SK-MEL-5 (cell line): ENCODE results near the gene ZER1. TPM values are rescaled to one million over a fixed set of nuclear protein-coding genes. Genes with fewer than 3 reads are reported as not detected.

Experiments
- DNase-seq: peaks from one replicate; pipeline ENCODE4 v3.0.0-alpha.2; 2016; ENCODE audit warnings: low read depth, low spot score
- in situ Hi-C: cut with HindIII; loops from 2 replicates; pipeline ENCODE4 v1.10.0; 2016; ENCODE audit warnings: low sequenced_read_pairs, high pct_unique_total_duplicates, low pct_unique_long_range_greater_than_20kb
- small RNA-seq, 2 experiments: library from RNA; depleted of rRNA; stranded (forward); fragments of <200 nt; gene quantifications; one replicate each; pipeline ENCODE3, GENCODE V24; 2014
- total RNA-seq: library from RNA; depleted of rRNA; stranded (reverse); fragments of >200 nt; shearing (Covaris generic); gene quantifications from 2 replicates; pipeline ENCODE4 v1.2.3, GENCODE V29; 2014; rRNA removed

Gene ZER1
- total RNA-seq, 1 experiment from 2014 or later = 14.3 TPM

- DNase-seq = no peak
- in situ Hi-C loops = no loop called here
Measured at GRCh38 chr9:128689293-128689774, 82.4 kb downstream of the ZER1 start.

GRCh38 chr9:128688501-128689292 lies 83.0 kb downstream of the ZER1 start, which contains the start of gene SET:
Gene SET (plus strand): TSS chr9:128689222. CDS start chr9:128689583, 361 bp downstream.
- DNase-seq = peak; percentile 93
- in situ Hi-C loops = no loop called here

GRCh38 chr9:128687453-128687852 lies 84.3 kb downstream of the ZER1 start:
- no peak for DNase-seq
- in situ Hi-C loops = no loop called here

- no peak for DNase-seq
- in situ Hi-C loops = no loop called here
Measured at GRCh38 chr9:128685636-128686489, 85.9 kb downstream of the ZER1 start.

GRCh38 chr9:128684325-128685199 lies 87.2 kb downstream of the ZER1 start:
- peak; percentile 81 for DNase-seq
- in situ Hi-C loops = no loop called here

- in situ Hi-C loops = no loop called here
- DNase-seq = no peak
Measured at GRCh38 chr9:128684065-128684324, 87.7 kb downstream of the ZER1 start.

GRCh38 chr9:128683340-128684064 lies 88.2 kb downstream of the ZER1 start:
- DNase-seq = peak; percentile 50
- in situ Hi-C loops = no loop called here

Small RNA genes within 50 kb of the gene (small RNA-seq; reads per million reads assigned to genes)
- gene RF00017 (0 reads per million in 2 experiments), gene RN7SL560P (0 reads per million in 2 experiments)

Other genes starting within 250 kb of the ZER1 start
- 91.4 and 114 TPM in 2 replicates for gene SPTAN1, start 219.3 kb downstream of the ZER1 start, total RNA-seq
- gene DYNC2I2, start 115.1 kb downstream of the ZER1 start, total RNA-seq = 49.5 and 52.1 TPM in 2 replicates
- 797 and 827 TPM in 2 replicates for gene SET, start 82.7 kb downstream of the ZER1 start, total RNA-seq
- gene PKN3, start 69.4 kb downstream of the ZER1 start, total RNA-seq = 3.2 and 4.4 TPM in 2 replicates
- 65.2 and 74.1 TPM in 2 replicates for gene ZDHHC12, start 47.8 kb downstream of the ZER1 start, total RNA-seq
- 10.5 and 12.0 TPM in 2 replicates for gene TBC1D13, start 15.3 kb upstream of the ZER1 start, total RNA-seq
- gene ENDOG, start 46.6 kb upstream of the ZER1 start, total RNA-seq = 24.6 and 26.2 TPM in 2 replicates
- 39.6 and 40.3 TPM in 2 replicates for gene SPOUT1, start 57.9 kb upstream of the ZER1 start, total RNA-seq
- gene KYAT1, start 110.0 kb upstream of the ZER1 start, total RNA-seq = 7.4 and 7.5 TPM in 2 replicates
- 36.0 and 38.3 TPM in 2 replicates for gene LRRC8A, start 110.2 kb upstream of the ZER1 start, total RNA-seq
- 4.5 and 5.2 TPM in 2 replicates for gene PHYHD1, start 149.1 kb upstream of the ZER1 start, total RNA-seq
- 40.1 and 41.7 TPM in 2 replicates for gene DOLK, start 175.7 kb upstream of the ZER1 start, total RNA-seq
- 33.9 and 35.2 TPM in 2 replicates for gene NUP188, start 175.8 kb upstream of the ZER1 start, total RNA-seq